Measurements from ENCODE around the gene CCDC187. TPM values are rescaled to one million over a fixed set of nuclear protein-coding genes. Genes with fewer than 3 reads are reported as not detected.

The CCDC187 gene
- polyA plus RNA-seq, 1 donor (not counting 4 experiments of a cell fraction or from before 2014, with no cell fraction given): 0.03 TPM

GRCh38 chr9:136329211-136329627, 25.3 kb upstream of the CCDC187 start:
- DNase-seq (ENCODE audit: low read depth, low spot score): no peak
- Histone ChIP-seq H3K4me3 (ENCODE audit: control insufficient read depth in 2 of 3, extremely low read depth in 1 of 3, insufficient read depth in 2 of 3, low read depth in 1 of 3, low read length in 3 of 3) (no peak overlapping the region), H3K4me2 (ENCODE audit: control insufficient read depth, extremely low read depth, insufficient read depth, low read depth, low read length) (no peak overlapping the region), H3K9me3 (ENCODE audit: control insufficient read depth, low read depth, low read length) (no peaks in the 10 kb centered on the region), H3K9me1 (ENCODE audit: control insufficient read depth, extremely low read depth, insufficient read depth, low read length) (no peaks in the 10 kb centered on the region), H4K20me1 (ENCODE audit: control insufficient read depth, extremely low read depth, insufficient read depth, low read length) (no peaks in the 10 kb centered on the region), H3K27me3 (ENCODE audit: control insufficient read depth, extremely low read depth, insufficient read depth, low read length) (peaks cover 6% of the 10 kb centered on the region), H3K4me1 (ENCODE audit: control insufficient read depth, extremely low read depth, insufficient read depth, low read length) (peaks cover 10% of the 10 kb centered on the region), H2AFZ (ENCODE audit: control insufficient read depth, low read length) (no peak overlapping the region), H3K79me2 (ENCODE audit: control insufficient read depth, insufficient read depth, low read length) (no peaks in the 10 kb centered on the region), H3K9ac (ENCODE audit: control insufficient read depth, extremely low read depth, insufficient read depth, low read length) (no peak overlapping the region), H3K36me3 (ENCODE audit: control insufficient read depth in 2 of 2, extremely low read depth in 1 of 2, insufficient read depth in 2 of 2, low read length in 2 of 2) (no peaks in the 10 kb centered on the region), H3K27ac (ENCODE audit: control insufficient read depth, insufficient read depth, low read length) (no peak overlapping the region)
- FAIRE-seq: no peak
- dilution Hi-C loops (cut with MboI; ENCODE audit: extremely low pct_ligation_motif_present, low sequenced_read_pairs): no loop called here
- TF ChIP-seq EZH2 (IDR thresholded peaks at IDR 0.05; ENCODE audit: low read length) (no peak), CTCF (optimal IDR thresholded peaks at IDR 0.05 in 1 of 3, IDR thresholded peaks at IDR 0.05 in 1 of 3, conservative IDR thresholded peaks at IDR 0.05 in 1 of 3; ENCODE audit: extremely low read depth in 1 of 3, insufficient read depth in 2 of 3, low read length in 3 of 3) (no peak)

- FAIRE-seq (no peak), DNase-seq (ENCODE audit: low read depth, low spot score) (no peak)
- H3K27me3 ChIP-seq (ENCODE audit: control insufficient read depth, extremely low read depth, insufficient read depth, low read length): peaks cover 7% of the 10 kb centered on the region
- peak overlapping the region; percentile 33 for H3K9ac ChIP-seq (ENCODE audit: control insufficient read depth, extremely low read depth, insufficient read depth, low read length)
- no peaks in the 10 kb centered on the region for H3K9me3 ChIP-seq (ENCODE audit: control insufficient read depth, low read depth, low read length)
- dilution Hi-C loops (cut with MboI; ENCODE audit: extremely low pct_ligation_motif_present, low sequenced_read_pairs): no loop called here
- H3K36me3 ChIP-seq (ENCODE audit: control insufficient read depth in 2 of 2, extremely low read depth in 1 of 2, insufficient read depth in 2 of 2, low read length in 2 of 2): no peaks in the 10 kb centered on the region
- H3K4me2 ChIP-seq (ENCODE audit: control insufficient read depth, extremely low read depth, insufficient read depth, low read depth, low read length): peak overlapping the region; percentile 84
- no peaks in the 10 kb centered on the region for H3K79me2 ChIP-seq (ENCODE audit: control insufficient read depth, insufficient read depth, low read length)
- peaks cover 13% of the 10 kb centered on the region for H3K4me1 ChIP-seq (ENCODE audit: control insufficient read depth, extremely low read depth, insufficient read depth, low read length)
- H3K4me3 ChIP-seq (ENCODE audit: control insufficient read depth in 2 of 3, extremely low read depth in 1 of 3, insufficient read depth in 2 of 3, low read depth in 1 of 3, low read length in 3 of 3): peak overlapping the region in 1 of 3 experiments; percentile 52
- TF ChIP-seq CTCF (optimal IDR thresholded peaks at IDR 0.05 in 1 of 3, IDR thresholded peaks at IDR 0.05 in 1 of 3, conservative IDR thresholded peaks at IDR 0.05 in 1 of 3; ENCODE audit: extremely low read depth in 1 of 3, insufficient read depth in 2 of 3, low read length in 3 of 3) (no peak), EZH2 (IDR thresholded peaks at IDR 0.05; ENCODE audit: low read length) (no peak)
- H2AFZ ChIP-seq (ENCODE audit: control insufficient read depth, low read length): no peak overlapping the region
- H3K27ac ChIP-seq (ENCODE audit: control insufficient read depth, insufficient read depth, low read length): no peak overlapping the region
- no peaks in the 10 kb centered on the region for H4K20me1 ChIP-seq (ENCODE audit: control insufficient read depth, extremely low read depth, insufficient read depth, low read length)
- no peaks in the 10 kb centered on the region for H3K9me1 ChIP-seq (ENCODE audit: control insufficient read depth, extremely low read depth, insufficient read depth, low read length)
Observed at GRCh38 chr9:136328622-136329041, 24.7 kb upstream of the CCDC187 start.
